Parathyroid adenoma (tissue), 2 donors: ENCODE measurements around the gene SKI.

Experiments used
- H2AFZ ChIP-seq: fragments of 300-600 bp; sonication (generic); one replicate; pipeline ENCODE4 v1.7.0; 2017; ENCODE audit warnings: antibody characterized with exemption, mild to moderate bottlenecking
- H3K27ac ChIP-seq: fragments of 300-600 bp; sonication (generic); one replicate; pipeline ENCODE4 v1.7.0; 2017
- H3K27me3 ChIP-seq: fragments of 300-600 bp; sonication (generic); one replicate; pipeline ENCODE4 v1.7.0; 2017; ENCODE audit warnings: low read length; ENCODE audit not compliant: control insufficient read depth, insufficient read depth
- H3K36me3 ChIP-seq: fragments of 300-600 bp; sonication (generic); one replicate; pipeline ENCODE4 v1.7.0; 2017; ENCODE audit warnings: low read length; ENCODE audit not compliant: control insufficient read depth, insufficient read depth
- H3K4me1 ChIP-seq: fragments of 300-600 bp; sonication (generic); one replicate; pipeline ENCODE4 v1.7.0; 2017; ENCODE audit warnings: control low read depth
- H3K4me2 ChIP-seq: fragments of 300-600 bp; sonication (generic); one replicate; pipeline ENCODE4 v1.7.0; 2017; ENCODE audit warnings: low read length
- H3K4me3 ChIP-seq: fragments of 300-600 bp; sonication (generic); one replicate; pipeline ENCODE4 v1.7.0; 2017; ENCODE audit warnings: low read depth, low read length
- H3K79me2 ChIP-seq: fragments of 300-600 bp; sonication (generic); one replicate; pipeline ENCODE4 v1.7.0; 2017; ENCODE audit warnings: control low read depth
- H3K9ac ChIP-seq: fragments of 300-600 bp; sonication (generic); one replicate; pipeline ENCODE4 v1.7.0; 2017; ENCODE audit warnings: mild to moderate bottlenecking
- H3K9me3 ChIP-seq: fragments of 300-600 bp; sonication (generic); one replicate; pipeline ENCODE4 v1.7.0; 2017; ENCODE audit warnings: low read length; ENCODE audit not compliant: control insufficient read depth
- TF ChIP-seq, protein P1 (sequence below): fragments of 300-600 bp; sonication (generic); IDR thresholded peaks from one replicate; pipeline ENCODE4 v1.7.0; 2017; ENCODE audit warnings: antibody characterized with exemption, mild to moderate bottlenecking
- donor health status: primary hyperparathyroidism.

The SKI gene

DNA sequence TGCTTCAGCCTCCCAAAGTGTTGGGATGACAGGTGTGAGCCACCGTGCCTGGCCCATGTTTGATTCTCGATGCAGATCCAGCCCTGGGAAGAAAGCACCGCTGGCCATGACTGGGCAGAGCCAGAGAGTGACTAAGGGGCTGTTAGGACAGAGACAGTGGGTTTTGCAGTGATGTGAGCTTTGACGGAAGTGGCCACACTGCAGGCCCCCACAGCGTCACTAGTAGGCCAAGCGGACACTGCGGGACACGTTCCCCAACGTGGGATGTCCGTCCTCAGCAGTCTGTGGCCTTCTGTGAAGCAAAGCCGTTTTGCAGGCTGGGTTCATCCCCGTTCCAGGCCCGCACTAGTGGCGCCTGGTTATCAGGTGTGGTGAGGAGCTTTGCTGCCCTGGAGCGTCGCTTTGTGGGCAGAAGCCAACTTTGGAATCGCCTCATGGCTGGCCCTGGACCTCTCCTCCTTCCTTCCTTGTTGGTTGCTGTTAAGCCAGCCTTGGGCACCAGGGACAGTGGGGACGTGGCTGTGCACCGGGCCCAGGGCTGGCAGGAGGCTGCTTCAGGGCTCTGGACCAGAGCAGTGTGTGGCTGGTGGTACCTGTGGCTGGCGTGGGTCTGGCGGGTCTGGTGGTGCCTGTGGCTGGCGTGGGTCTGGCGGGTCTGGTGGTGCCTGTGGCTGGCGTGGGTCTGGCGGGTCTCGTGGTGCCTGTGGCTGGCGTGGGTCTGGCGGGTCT lies 41.2 kb downstream of the SKI start:
- no peak overlapping the region for H3K9ac ChIP-seq
- H2AFZ ChIP-seq, result no peak overlapping the region
- H3K4me2 ChIP-seq, result no peak overlapping the region
- no peaks in the 10 kb centered on the region for H3K9me3 ChIP-seq
- no peaks in the 10 kb centered on the region for H3K36me3 ChIP-seq
- H3K79me2 ChIP-seq, result peaks cover 35% of the 10 kb centered on the region
- TF ChIP-seq, protein P1, sequence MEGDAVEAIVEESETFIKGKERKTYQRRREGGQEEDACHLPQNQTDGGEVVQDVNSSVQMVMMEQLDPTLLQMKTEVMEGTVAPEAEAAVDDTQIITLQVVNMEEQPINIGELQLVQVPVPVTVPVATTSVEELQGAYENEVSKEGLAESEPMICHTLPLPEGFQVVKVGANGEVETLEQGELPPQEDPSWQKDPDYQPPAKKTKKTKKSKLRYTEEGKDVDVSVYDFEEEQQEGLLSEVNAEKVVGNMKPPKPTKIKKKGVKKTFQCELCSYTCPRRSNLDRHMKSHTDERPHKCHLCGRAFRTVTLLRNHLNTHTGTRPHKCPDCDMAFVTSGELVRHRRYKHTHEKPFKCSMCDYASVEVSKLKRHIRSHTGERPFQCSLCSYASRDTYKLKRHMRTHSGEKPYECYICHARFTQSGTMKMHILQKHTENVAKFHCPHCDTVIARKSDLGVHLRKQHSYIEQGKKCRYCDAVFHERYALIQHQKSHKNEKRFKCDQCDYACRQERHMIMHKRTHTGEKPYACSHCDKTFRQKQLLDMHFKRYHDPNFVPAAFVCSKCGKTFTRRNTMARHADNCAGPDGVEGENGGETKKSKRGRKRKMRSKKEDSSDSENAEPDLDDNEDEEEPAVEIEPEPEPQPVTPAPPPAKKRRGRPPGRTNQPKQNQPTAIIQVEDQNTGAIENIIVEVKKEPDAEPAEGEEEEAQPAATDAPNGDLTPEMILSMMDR, result no peak
- H3K27ac ChIP-seq, result no peak overlapping the region
- H3K27me3 ChIP-seq, result no peaks in the 10 kb centered on the region
- no peaks in the 10 kb centered on the region for H3K4me1 ChIP-seq
- no peak overlapping the region for H3K4me3 ChIP-seq

DNA sequence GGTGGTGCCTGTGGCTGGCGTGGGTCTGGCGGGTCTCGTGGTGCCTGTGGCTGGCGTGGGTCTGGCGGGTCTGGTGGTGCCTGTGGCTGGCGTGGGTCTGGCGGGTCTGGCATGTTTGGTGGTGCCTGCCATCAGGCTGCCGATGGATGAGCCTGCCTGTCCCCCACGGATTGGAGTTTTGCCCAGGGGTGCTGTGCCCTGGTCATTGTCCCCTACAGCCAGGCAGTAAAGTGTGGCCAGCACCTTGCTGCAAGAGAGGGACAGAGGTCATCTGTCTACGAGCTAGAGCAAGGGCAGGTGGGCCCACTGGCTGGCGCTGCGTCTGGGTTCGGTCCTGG lies 41.8 kb downstream of the SKI start:
- H2AFZ ChIP-seq, result no peak overlapping the region
- no peaks in the 10 kb centered on the region for H3K27me3 ChIP-seq
- no peak overlapping the region for H3K4me3 ChIP-seq
- peaks cover 38% of the 10 kb centered on the region for H3K79me2 ChIP-seq
- no peak overlapping the region for H3K27ac ChIP-seq
- H3K36me3 ChIP-seq, result no peaks in the 10 kb centered on the region
- TF ChIP-seq, protein P1, result no peak
- H3K9ac ChIP-seq, result no peak overlapping the region
- H3K4me2 ChIP-seq, result no peak overlapping the region
- H3K4me1 ChIP-seq, result no peaks in the 10 kb centered on the region
- H3K9me3 ChIP-seq, result no peaks in the 10 kb centered on the region

DNA sequence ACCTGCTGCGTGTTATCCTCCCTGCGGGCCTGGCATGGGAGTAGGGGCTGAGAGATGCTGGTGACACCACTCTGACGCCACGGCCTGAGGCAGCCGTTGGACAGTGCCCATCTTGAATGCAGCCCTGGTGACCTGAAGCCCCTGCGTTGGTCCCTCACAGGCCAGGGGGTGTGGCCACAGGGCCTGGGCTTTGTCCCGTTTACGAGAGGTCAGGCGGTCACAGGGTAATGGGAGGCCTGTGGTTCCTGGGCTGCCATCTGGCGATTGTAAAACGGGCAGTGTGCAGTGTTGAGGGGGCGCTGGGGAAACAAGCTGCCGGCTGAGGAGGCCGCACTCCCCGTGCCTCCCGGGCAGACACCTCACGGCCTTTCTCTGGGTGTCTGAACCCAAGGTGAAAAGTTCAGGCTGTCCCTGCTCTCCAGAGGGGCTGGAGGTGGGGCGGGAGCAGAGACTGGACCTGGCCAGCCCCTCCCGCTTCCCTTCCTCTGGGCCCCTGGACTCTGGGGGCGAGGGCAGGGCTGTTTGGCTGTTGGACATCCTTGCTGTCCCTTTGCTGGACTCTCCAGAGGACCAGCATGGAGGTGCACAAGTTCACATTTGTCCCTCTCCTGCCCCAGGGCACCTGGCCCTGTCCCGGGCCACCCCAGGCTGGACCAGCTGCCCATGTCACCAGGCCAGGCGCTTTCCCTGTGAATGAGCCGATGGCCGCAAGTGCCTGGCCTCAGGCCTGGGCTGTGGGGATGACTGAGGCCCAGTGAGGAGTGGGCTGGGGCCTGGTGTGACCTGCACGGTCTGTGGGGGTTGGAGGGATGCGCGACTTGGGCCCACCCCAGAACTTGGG lies 42.4 kb downstream of the SKI start:
- H3K27ac ChIP-seq, result no peak overlapping the region
- H3K4me2 ChIP-seq, result no peak overlapping the region
- no peak overlapping the region for H2AFZ ChIP-seq
- TF ChIP-seq, protein P1, result no peak
- H3K4me1 ChIP-seq, result no peaks in the 10 kb centered on the region
- H3K79me2 ChIP-seq, result peaks cover 37% of the 10 kb centered on the region
- no peak overlapping the region for H3K4me3 ChIP-seq
- H3K9me3 ChIP-seq, result no peaks in the 10 kb centered on the region
- no peaks in the 10 kb centered on the region for H3K27me3 ChIP-seq
- H3K9ac ChIP-seq, result no peak overlapping the region
- no peaks in the 10 kb centered on the region for H3K36me3 ChIP-seq

DNA sequence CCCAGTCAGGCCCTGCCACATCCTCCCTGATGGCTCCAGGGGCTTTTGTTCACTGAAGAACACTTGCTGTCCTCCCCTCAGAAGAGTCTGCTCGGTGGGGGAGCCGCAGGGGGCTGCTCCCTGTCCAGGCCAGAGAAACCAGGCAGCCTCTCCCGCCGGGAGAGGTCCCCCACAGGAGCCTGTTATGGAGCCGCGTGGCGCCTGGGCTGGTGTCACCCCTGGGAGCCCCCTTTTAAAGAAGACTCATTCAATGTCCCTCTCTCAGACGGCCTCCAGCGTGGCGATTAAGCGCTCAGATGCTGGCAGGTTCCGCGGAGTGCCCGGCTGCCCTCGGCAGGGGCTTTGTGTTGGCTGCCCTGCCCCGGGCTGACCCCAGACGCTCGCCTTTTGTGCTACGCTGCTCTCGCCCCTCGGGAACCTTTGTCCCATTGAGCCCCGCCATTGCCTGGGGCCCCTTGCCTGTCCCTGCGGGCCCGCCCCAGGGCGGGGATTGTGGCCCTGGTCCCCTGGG lies 43.1 kb downstream of the SKI start:
- H3K27ac ChIP-seq, result no peak overlapping the region

More for the DNA sequence above, 43.1 kb downstream of the SKI start:
- no peak overlapping the region for H3K9ac ChIP-seq
- H2AFZ ChIP-seq, result no peak overlapping the region
- H3K36me3 ChIP-seq, result no peaks in the 10 kb centered on the region
- TF ChIP-seq, protein P1, result no peak
- H3K27me3 ChIP-seq, result no peaks in the 10 kb centered on the region
- H3K4me1 ChIP-seq, result no peaks in the 10 kb centered on the region
- H3K4me3 ChIP-seq, result no peak overlapping the region
- no peaks in the 10 kb centered on the region for H3K9me3 ChIP-seq
- peaks cover 29% of the 10 kb centered on the region for H3K79me2 ChIP-seq
- H3K4me2 ChIP-seq, result no peak overlapping the region
